Stomach (tissue), 4 donors: ENCODE measurements around the gene GNGT1.

Source experiments
- POLR2A ChIP-seq, 4 donors: fragments of 450-650 bp; IDR thresholded peaks; one replicate each; pipeline ENCODE4 v1.6.1; 2016; ENCODE audit warnings: antibody characterized with exemption in 4 of 4, control low read depth in 2 of 4, mild to moderate bottlenecking in 1 of 4, moderate library complexity in 1 of 4
- TF ChIP-seq, protein P1 (sequence below), 7 experiments: fragments of 450-650 bp in 4 of 7; fragments of 200-600 bp in 3 of 7; sonication (generic) in 3 of 7; IDR thresholded peaks; one replicate each; pipeline ENCODE4 v1.5.1; 2016 to 2019; ENCODE audit warnings: antibody characterized with exemption in 7 of 7, control low read depth in 2 of 7, mild to moderate bottlenecking in 1 of 7

DNA sequence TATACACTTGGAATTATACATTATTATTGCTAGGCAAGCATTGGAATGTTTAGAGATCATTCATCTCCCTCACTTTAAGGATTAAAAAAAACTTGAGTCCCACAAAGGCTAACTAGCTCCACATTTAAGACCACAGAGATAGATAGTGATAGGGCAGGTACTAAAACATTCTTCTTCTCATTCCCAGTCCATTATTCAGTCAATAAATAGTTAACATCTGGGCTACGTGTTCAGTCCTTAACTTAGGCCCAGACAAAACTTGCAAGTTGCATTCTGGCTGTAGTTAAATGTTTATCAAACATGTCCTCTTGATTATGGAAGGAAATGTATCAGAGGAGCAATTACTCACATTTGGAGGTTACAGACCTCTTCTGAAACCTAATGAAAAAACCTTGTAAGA, 17.6 kb downstream of the GNGT1 start:
- TF ChIP-seq, protein P1, sequence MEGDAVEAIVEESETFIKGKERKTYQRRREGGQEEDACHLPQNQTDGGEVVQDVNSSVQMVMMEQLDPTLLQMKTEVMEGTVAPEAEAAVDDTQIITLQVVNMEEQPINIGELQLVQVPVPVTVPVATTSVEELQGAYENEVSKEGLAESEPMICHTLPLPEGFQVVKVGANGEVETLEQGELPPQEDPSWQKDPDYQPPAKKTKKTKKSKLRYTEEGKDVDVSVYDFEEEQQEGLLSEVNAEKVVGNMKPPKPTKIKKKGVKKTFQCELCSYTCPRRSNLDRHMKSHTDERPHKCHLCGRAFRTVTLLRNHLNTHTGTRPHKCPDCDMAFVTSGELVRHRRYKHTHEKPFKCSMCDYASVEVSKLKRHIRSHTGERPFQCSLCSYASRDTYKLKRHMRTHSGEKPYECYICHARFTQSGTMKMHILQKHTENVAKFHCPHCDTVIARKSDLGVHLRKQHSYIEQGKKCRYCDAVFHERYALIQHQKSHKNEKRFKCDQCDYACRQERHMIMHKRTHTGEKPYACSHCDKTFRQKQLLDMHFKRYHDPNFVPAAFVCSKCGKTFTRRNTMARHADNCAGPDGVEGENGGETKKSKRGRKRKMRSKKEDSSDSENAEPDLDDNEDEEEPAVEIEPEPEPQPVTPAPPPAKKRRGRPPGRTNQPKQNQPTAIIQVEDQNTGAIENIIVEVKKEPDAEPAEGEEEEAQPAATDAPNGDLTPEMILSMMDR (IDR thresholded peaks at IDR 0.05): no peak
- TF ChIP-seq POLR2A (IDR thresholded peaks at IDR 0.05): no peak
